ENCODE data around the gene METAP1. TPM values are rescaled to one million over a fixed set of nuclear protein-coding genes. Genes with fewer than 3 reads are reported as not detected.
A peak's percentile ranks its signal among the peaks of the same experiment; 100 is the strongest.
"Not testable (repeated sequence)": the region's sequence is repeated elsewhere in the genome, so short reads cannot be mapped to it uniquely, and the experiment has no call there.

Gene METAP1
- polyA plus RNA-seq, 3 donors = 15.9 to 21.7 (median 20.6) TPM

GRCh38 chr4:99061048-99061700, 65.7 kb downstream of the METAP1 start:
- H3K9ac ChIP-seq (ENCODE audit: insufficient read depth, low read length, poor library complexity, severe bottlenecking) = no peak overlapping the region
- no peak for DNase-seq
- no peak overlapping the region for H3K4me2 ChIP-seq (replicated peaks; ENCODE audit: extremely low read depth, low read length, poor library complexity, severe bottlenecking)
- no peaks in the 10 kb centered on the region for H3K4me1 ChIP-seq (ENCODE audit: control insufficient read depth in 1 of 2, insufficient read depth in 2 of 2, low read length in 2 of 2)
- no peak overlapping the region for H2AFZ ChIP-seq (ENCODE audit: insufficient read depth, low read depth, low read length, poor library complexity, severe bottlenecking)
- H4K20me1 ChIP-seq (ENCODE audit: insufficient read depth, low read length) = no peaks in the 10 kb centered on the region
- H3K79me2 ChIP-seq (ENCODE audit: insufficient read depth, low read length) = no peaks in the 10 kb centered on the region
- Mint-ChIP-seq H3K36me3 (peaks cover 53 to 64% of the 10 kb centered on the region in 2 donors), H3K4me3 (no peak overlapping the region), H3K4me1 (peaks cover 2% of the 10 kb centered on the region), H3K27me3 (ENCODE audit: low read depth in 3 of 3) (no peaks in the 10 kb centered on the region), H3K9me3 (peaks cover 0 to 3% (median 0%) of the 10 kb centered on the region in 7 donors), H3K27ac (peak overlapping the region in 2 of 7 donors; percentile 57 to 66)
- no peak for TF ChIP-seq CTCF (IDR thresholded peaks at IDR 0.05)
- H3K9me3 ChIP-seq (replicated peaks in 1 of 2; ENCODE audit: control insufficient read depth in 1 of 2, insufficient read depth in 1 of 2, low read length in 2 of 2) = no peaks in the 10 kb centered on the region
- WGBS (ENCODE audit: insufficient coverage) = 100% methylated on average over 4 of the region's 8 CpGs
- no peak overlapping the region for H3K4me3 ChIP-seq (replicated peaks in 1 of 3; ENCODE audit: low read depth in 2 of 3, low read length in 3 of 3)
- H3K27me3 ChIP-seq (ENCODE audit: control insufficient read depth in 2 of 2, insufficient read depth in 2 of 2, low read length in 2 of 2) = no peaks in the 10 kb centered on the region
- peaks cover 37 to 57% of the 10 kb centered on the region in 2 donors for H3K36me3 ChIP-seq (replicated peaks in 1 of 2; ENCODE audit: control insufficient read depth in 1 of 2, insufficient read depth in 2 of 2, low read length in 2 of 2)
- intact Hi-C loops (cut with micrococcal nuclease) = no loop called here
- no peak overlapping the region for H3K27ac ChIP-seq (ENCODE audit: low read depth in 1 of 2, low read length in 2 of 2)

GRCh38 chr4:99062120-99062519, 66.6 kb downstream of the METAP1 start:
- H3K4me1 Mint-ChIP-seq = no peaks in the 10 kb centered on the region
- H3K36me3 Mint-ChIP-seq = peaks cover 52 to 70% of the 10 kb centered on the region in 2 donors
- 92% methylated on average over 2 of the region's 4 CpGs for WGBS (ENCODE audit: insufficient coverage)

GRCh38 chr4:99065521-99065920, 70.0 kb downstream of the METAP1 start:
- H3K4me2 ChIP-seq (replicated peaks; ENCODE audit: extremely low read depth, low read length, poor library complexity, severe bottlenecking); H3K27ac Mint-ChIP-seq; DNase-seq; H3K27ac ChIP-seq (ENCODE audit: low read depth in 1 of 2, low read length in 2 of 2); H3K9me3 Mint-ChIP-seq; H2AFZ ChIP-seq (ENCODE audit: insufficient read depth, low read depth, low read length, poor library complexity, severe bottlenecking); H3K9ac ChIP-seq (ENCODE audit: insufficient read depth, low read length, poor library complexity, severe bottlenecking); H3K27me3 ChIP-seq (ENCODE audit: control insufficient read depth in 2 of 2, insufficient read depth in 2 of 2, low read length in 2 of 2); H3K9me3 ChIP-seq (replicated peaks in 1 of 2; ENCODE audit: control insufficient read depth in 1 of 2, insufficient read depth in 1 of 2, low read length in 2 of 2); intact Hi-C loops (cut with micrococcal nuclease); H3K27me3 Mint-ChIP-seq (ENCODE audit: low read depth in 3 of 3); H3K4me3 ChIP-seq (replicated peaks in 1 of 3; ENCODE audit: low read depth in 2 of 3, low read length in 3 of 3); H3K79me2 ChIP-seq (ENCODE audit: insufficient read depth, low read length); H4K20me1 ChIP-seq (ENCODE audit: insufficient read depth, low read length); H3K4me1 Mint-ChIP-seq; H3K4me3 Mint-ChIP-seq; H3K4me1 ChIP-seq (ENCODE audit: control insufficient read depth in 1 of 2, insufficient read depth in 2 of 2, low read length in 2 of 2): not testable (repeated sequence)
- peaks cover 15 to 44% of the 10 kb centered on the region in 2 donors for H3K36me3 ChIP-seq (replicated peaks in 1 of 2; ENCODE audit: control insufficient read depth in 1 of 2, insufficient read depth in 2 of 2, low read length in 2 of 2)
- peaks cover 25 to 44% of the 10 kb centered on the region in 2 donors for H3K36me3 Mint-ChIP-seq
- WGBS (ENCODE audit: insufficient coverage) = no CpG with 5 or more reads among the region's 2 CpGs

More at GRCh38 chr4:99062120-99062519, 66.6 kb downstream of the METAP1 start:
- H3K27ac Mint-ChIP-seq = no peak overlapping the region
- no peak for DNase-seq
- Histone ChIP-seq H3K9ac (ENCODE audit: insufficient read depth, low read length, poor library complexity, severe bottlenecking) (no peak overlapping the region), H3K9me3 (replicated peaks in 1 of 2; ENCODE audit: control insufficient read depth in 1 of 2, insufficient read depth in 1 of 2, low read length in 2 of 2) (no peaks in the 10 kb centered on the region), H3K4me1 (ENCODE audit: control insufficient read depth in 1 of 2, insufficient read depth in 2 of 2, low read length in 2 of 2) (no peaks in the 10 kb centered on the region), H3K36me3 (replicated peaks in 1 of 2; ENCODE audit: control insufficient read depth in 1 of 2, insufficient read depth in 2 of 2, low read length in 2 of 2) (peaks cover 37 to 57% of the 10 kb centered on the region in 2 donors), H3K4me2 (replicated peaks; ENCODE audit: extremely low read depth, low read length, poor library complexity, severe bottlenecking) (no peak overlapping the region), H3K4me3 (replicated peaks in 1 of 3; ENCODE audit: low read depth in 2 of 3, low read length in 3 of 3) (no peak overlapping the region), H2AFZ (ENCODE audit: insufficient read depth, low read depth, low read length, poor library complexity, severe bottlenecking) (no peak overlapping the region), H3K79me2 (ENCODE audit: insufficient read depth, low read length) (no peaks in the 10 kb centered on the region), H3K27ac (ENCODE audit: low read depth in 1 of 2, low read length in 2 of 2) (no peak overlapping the region), H3K27me3 (ENCODE audit: control insufficient read depth in 2 of 2, insufficient read depth in 2 of 2, low read length in 2 of 2) (no peaks in the 10 kb centered on the region), H4K20me1 (ENCODE audit: insufficient read depth, low read length) (no peaks in the 10 kb centered on the region)
- no peaks in the 10 kb centered on the region for H3K27me3 Mint-ChIP-seq (ENCODE audit: low read depth in 3 of 3)
- TF ChIP-seq CTCF (IDR thresholded peaks at IDR 0.05) = no peak
- intact Hi-C loops (cut with micrococcal nuclease) = no loop called here
- peaks cover 0 to 3% (median 0%) of the 10 kb centered on the region in 7 donors for H3K9me3 Mint-ChIP-seq
- no peak overlapping the region for H3K4me3 Mint-ChIP-seq

Data from CD14-positive monocyte (primary cell).